ENCODE data around the gene E2F8.

DNA sequence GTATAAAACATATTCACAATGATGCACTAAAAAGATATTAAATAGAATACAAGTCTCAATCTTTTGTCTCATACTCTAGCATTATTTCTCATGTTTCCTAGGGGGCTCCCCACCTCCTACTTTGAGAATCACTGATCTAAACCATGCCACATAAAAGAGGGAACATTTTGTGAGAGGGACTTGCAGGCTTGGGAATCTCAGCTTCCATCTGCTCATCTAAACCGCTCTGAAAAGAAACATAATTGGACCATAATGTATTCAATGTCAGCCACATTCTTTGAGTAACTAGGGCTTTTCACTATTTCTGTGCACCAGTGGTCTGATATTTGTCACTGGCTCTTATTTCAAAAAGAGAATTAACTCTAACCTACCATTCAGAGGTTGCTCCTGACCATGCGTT, 32.6 kb downstream of the E2F8 start:
- TF ChIP-seq, protein P1, sequence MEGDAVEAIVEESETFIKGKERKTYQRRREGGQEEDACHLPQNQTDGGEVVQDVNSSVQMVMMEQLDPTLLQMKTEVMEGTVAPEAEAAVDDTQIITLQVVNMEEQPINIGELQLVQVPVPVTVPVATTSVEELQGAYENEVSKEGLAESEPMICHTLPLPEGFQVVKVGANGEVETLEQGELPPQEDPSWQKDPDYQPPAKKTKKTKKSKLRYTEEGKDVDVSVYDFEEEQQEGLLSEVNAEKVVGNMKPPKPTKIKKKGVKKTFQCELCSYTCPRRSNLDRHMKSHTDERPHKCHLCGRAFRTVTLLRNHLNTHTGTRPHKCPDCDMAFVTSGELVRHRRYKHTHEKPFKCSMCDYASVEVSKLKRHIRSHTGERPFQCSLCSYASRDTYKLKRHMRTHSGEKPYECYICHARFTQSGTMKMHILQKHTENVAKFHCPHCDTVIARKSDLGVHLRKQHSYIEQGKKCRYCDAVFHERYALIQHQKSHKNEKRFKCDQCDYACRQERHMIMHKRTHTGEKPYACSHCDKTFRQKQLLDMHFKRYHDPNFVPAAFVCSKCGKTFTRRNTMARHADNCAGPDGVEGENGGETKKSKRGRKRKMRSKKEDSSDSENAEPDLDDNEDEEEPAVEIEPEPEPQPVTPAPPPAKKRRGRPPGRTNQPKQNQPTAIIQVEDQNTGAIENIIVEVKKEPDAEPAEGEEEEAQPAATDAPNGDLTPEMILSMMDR (IDR thresholded peaks at IDR 0.05; ENCODE audit: insufficient read depth, low read depth, low read length), result no peak
- no peak for TF ChIP-seq EZH2 (IDR thresholded peaks at IDR 0.05; ENCODE audit: insufficient read depth, low read length)
